Limb (tissue), 2 donors: ENCODE data around the gene NCAPD2.

ENCODE experiments used
- DNase-seq, 2 donors: peaks; one replicate each; pipeline ENCODE4 v3.0.0-alpha.2; 2016; ENCODE audit errors: extremely low spot score in 2 of 2

Gene NCAPD2, protein sequence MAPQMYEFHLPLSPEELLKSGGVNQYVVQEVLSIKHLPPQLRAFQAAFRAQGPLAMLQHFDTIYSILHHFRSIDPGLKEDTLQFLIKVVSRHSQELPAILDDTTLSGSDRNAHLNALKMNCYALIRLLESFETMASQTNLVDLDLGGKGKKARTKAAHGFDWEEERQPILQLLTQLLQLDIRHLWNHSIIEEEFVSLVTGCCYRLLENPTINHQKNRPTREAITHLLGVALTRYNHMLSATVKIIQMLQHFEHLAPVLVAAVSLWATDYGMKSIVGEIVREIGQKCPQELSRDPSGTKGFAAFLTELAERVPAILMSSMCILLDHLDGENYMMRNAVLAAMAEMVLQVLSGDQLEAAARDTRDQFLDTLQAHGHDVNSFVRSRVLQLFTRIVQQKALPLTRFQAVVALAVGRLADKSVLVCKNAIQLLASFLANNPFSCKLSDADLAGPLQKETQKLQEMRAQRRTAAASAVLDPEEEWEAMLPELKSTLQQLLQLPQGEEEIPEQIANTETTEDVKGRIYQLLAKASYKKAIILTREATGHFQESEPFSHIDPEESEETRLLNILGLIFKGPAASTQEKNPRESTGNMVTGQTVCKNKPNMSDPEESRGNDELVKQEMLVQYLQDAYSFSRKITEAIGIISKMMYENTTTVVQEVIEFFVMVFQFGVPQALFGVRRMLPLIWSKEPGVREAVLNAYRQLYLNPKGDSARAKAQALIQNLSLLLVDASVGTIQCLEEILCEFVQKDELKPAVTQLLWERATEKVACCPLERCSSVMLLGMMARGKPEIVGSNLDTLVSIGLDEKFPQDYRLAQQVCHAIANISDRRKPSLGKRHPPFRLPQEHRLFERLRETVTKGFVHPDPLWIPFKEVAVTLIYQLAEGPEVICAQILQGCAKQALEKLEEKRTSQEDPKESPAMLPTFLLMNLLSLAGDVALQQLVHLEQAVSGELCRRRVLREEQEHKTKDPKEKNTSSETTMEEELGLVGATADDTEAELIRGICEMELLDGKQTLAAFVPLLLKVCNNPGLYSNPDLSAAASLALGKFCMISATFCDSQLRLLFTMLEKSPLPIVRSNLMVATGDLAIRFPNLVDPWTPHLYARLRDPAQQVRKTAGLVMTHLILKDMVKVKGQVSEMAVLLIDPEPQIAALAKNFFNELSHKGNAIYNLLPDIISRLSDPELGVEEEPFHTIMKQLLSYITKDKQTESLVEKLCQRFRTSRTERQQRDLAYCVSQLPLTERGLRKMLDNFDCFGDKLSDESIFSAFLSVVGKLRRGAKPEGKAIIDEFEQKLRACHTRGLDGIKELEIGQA (N-terminal part only)

DNA sequence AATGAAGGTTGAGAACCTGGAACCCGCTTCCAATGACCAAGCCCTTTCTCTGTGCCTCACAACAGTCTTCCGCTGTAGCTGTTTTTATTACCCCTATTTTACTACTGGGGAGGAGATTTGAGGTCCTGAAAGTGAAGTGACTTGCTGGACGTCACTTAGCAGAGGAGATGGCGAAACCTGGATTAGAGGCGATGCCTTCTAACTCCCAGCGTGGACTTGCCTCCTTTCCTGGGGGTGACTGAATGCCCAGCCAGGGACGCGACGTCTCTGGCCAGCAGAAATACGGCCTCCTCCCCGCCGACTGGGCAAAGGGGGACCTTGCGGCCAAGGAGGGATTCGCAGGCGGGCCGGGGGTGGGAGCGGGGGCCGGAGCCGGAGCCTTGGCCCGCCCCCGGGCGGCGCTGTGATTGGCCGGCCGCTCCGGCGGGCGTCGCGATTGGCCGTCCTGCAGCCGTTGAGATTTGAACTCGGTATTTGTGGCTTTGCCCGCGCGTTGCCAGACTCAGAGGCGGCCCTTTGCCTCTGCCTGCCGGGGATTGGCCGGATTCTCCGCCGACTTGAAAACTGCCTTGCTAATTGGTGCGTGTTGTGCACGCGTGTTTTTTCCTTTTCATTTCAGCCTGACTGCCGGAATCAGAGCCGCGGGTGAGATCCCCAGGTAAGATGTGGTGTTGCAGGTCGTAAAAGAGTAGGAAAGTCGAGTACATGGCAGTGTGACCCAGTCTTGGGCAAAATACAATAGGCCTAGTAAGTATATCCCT is at the start of gene NCAPD2:
Gene NCAPD2 (plus strand): TSS at position 606 of the 761 bp plus-strand sequence. CDS start 997 bp downstream, outside the sequence.
- peak; percentile 94 to 98 for DNase-seq

DNA sequence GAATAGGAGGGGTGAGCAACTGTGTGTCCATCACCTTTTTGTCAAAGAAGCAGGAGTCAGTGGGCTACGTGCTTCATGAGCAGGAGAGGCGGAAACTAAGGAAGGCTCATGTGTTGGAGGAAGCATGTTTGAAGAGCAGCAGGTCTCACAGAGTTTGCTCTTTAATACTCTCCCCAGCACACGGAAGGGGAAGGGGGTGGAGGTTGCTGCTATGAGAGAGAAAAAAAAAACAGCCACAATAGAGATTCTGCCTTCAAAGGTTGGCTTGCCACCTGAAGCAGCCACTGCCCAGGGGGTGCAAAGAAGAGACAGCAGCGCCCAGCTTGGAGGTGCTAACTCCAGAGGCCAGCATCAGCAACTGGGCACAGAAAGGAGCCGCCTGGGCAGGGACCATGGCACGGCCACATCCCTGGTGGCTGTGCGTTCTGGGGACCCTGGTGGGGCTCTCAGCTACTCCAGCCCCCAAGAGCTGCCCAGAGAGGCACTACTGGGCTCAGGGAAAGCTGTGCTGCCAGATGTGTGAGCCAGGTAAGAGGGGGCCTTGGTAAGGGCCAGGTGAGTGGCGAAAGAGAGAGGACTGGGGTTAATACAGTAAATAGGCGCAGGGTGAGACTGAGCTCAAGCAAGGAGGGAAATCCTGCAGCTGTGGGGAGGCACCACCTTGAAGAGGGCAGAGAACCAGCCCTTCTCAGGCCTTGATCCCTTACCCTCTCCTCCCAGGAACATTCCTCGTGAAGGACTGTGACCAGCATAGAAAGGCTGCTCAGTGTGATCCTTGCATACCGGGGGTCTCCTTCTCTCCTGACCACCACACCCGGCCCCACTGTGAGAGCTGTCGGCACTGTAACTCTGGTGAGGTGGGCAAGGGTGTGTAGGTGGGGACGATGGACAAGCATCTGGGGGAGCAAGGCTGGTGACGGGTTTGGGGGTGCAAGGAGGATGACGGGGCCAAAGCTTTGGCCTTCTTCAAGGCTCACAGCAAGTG is 48.9 kb upstream of the NCAPD2 start, which contains the start of gene CD27:
Gene CD27 (plus strand): TSS at position 252 of the 985 bp plus-strand sequence. CDS start 141 bp downstream, at position 393.
- no peak for DNase-seq

DNA sequence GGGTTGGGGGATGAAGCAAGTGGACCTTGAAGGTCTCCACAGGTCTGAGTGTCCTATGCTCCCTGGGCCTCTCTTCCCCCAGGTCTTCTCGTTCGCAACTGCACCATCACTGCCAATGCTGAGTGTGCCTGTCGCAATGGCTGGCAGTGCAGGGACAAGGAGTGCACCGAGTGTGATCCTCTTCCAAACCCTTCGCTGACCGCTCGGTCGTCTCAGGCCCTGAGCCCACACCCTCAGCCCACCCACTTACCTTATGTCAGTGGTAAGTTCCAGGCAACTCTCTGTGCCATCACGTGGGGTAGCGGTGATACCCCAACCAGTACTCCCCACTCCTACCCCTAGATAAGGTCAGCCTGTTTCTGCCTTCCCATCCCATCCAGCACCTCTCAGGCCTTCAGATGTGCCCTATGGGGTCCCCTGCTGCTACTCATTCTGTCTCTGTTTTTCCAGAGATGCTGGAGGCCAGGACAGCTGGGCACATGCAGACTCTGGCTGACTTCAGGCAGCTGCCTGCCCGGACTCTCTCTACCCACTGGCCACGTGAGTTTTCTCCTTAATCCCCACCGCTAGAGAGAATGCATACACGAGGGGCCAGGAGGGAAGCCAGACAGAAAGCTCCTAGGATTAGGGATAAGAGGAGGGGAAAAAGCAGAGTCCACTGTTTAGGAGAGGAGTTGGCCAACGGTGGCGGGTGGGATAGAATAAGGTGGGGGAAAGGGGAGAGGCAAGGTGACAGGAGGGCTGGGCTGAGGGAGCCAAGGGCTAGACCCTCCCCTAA is 43.6 kb upstream of the NCAPD2 start:
- no peak for DNase-seq

DNA sequence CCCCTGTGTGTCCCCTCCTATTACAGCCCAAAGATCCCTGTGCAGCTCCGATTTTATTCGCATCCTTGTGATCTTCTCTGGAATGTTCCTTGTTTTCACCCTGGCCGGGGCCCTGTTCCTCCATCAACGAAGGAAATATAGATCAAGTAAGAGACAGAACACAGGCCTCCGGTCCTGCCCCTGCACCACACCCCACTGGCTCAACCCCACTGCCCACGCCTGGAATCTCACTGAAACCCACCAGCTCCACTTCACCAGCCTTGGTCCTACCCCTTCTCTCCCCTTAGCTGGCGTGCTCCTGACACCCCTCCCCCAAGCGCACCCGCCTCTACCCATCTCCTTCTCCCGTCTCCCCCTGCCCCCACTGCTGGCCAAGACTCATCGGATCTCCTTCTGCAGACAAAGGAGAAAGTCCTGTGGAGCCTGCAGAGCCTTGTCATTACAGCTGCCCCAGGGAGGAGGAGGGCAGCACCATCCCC is 43.0 kb upstream of the NCAPD2 start:
- DNase-seq = no peak

DNA sequence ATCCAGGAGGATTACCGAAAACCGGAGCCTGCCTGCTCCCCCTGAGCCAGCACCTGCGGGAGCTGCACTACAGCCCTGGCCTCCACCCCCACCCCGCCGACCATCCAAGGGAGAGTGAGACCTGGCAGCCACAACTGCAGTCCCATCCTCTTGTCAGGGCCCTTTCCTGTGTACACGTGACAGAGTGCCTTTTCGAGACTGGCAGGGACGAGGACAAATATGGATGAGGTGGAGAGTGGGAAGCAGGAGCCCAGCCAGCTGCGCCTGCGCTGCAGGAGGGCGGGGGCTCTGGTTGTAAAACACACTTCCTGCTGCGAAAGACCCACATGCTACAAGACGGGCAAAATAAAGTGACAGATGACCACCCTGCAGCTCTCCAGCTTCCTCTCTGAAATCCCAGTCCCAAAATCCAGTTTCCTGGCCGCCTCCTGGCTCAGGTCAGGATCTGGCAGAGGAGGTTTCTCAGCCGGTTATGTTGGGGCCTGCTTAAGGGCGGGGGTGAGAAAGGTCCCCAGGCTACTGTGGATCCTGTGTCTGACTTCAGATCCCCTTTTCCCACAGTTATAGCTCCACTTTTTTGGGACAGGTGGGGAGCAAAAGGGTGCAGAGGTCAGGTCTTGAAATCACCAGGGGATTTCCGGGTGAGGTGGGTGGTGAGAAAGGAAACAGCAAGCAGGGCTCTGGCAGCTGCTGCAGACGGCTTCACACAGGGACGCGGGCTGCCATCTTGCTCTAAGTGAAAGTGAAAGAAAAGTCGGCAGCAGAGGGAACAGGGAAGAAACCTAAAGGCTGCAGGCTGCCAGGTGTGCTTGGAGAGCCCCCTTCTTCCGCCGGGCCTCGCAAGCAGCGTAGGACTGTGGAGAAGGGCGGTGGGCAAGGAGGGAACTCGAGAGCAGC is 42.3 kb upstream of the NCAPD2 start, which contains the start of gene TAPBPL:
Gene TAPBPL (plus strand): TSS at position 695 of the 897 bp plus-strand sequence. CDS start 207 bp downstream, outside the sequence.
- DNase-seq = peak; percentile 87 to 88

DNA sequence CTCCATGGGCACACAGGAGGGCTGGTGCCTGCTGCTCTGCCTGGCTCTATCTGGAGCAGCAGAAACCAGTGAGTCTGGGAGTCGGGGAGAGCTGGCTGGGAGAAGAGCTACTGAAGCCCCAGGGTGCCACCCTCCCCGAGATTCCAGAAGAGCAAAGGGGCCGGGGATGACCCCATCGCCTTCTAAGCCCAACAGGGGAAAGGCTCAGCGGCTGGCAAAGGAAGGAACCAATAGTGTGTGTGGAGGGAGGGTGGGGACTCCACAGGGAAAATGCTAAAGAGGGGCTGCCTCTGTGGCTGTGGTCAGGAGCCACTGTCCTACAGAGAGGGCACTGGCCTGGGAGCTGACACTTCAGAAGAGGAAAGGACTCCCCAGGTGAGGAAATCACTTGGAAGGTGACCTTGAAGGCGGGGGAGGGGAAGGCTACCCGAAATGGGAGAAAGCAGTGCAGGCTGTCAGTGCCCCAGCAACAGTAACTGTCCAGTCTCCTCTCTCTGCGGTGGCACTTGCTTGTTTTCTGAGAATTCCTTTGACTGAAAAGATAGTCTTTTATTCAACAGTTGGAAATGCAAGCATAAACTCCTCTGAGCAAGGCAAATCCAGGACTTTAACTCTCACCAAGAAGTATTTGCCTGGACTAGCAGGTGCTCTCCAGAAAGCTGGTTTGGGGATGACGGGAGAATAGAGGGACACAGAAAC is 41.5 kb upstream of the NCAPD2 start:
- DNase-seq = no peak

DNA sequence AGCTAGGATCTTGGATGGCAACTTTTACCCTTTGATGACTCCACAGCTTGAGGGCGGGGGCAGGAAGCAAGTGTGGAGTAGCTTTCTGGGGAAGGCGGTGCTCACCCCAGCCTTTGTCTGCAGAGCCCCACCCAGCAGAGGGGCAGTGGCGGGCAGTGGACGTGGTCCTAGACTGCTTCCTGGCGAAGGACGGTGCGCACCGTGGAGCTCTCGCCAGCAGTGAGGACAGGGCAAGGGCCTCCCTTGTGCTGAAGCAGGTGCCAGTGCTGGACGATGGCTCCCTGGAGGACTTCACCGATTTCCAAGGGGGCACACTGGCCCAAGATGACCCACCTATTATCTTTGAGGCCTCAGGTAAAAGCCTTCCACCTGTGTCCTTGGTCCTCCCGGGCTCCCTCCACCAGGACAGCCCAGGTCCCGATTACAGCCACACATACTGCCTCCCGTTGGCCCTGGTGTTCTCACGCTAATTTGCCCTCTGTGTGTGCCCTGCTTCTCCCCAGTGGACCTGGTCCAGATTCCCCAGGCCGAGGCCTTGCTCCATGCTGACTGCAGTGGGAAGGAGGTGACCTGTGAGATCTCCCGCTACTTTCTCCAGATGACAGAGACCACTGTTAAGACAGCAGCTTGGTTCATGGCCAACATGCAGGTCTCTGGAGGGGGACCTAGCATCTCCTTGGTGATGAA is 40.8 kb upstream of the NCAPD2 start:
- no peak for DNase-seq

DNA sequence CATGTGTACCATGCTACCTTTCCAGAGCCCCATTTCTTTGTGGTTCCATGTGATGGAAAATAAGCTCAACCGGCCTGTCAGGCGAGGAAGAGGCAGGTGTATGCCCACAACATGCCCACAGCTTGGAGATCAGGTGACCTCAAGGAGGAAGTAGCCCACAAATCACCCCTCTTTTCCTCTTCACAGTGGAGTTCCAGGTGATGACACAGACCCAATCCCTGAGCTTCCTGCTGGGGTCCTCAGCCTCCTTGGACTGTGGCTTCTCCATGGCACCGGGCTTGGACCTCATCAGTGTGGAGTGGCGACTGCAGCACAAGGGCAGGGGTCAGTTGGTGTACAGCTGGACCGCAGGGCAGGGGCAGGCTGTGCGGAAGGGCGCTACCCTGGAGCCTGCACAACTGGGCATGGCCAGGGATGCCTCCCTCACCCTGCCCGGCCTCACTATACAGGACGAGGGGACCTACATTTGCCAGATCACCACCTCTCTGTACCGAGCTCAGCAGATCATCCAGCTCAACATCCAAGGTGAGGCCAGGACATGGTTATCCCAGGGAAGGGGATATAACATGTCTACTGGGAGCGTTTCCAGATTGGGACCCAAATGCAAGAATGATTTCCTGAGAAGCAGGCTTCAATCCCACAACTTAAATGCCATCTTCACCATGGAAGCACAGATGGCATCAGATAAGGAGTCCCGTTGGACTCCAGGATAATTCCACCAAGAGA is 36.5 kb upstream of the NCAPD2 start:
- no peak for DNase-seq

DNA sequence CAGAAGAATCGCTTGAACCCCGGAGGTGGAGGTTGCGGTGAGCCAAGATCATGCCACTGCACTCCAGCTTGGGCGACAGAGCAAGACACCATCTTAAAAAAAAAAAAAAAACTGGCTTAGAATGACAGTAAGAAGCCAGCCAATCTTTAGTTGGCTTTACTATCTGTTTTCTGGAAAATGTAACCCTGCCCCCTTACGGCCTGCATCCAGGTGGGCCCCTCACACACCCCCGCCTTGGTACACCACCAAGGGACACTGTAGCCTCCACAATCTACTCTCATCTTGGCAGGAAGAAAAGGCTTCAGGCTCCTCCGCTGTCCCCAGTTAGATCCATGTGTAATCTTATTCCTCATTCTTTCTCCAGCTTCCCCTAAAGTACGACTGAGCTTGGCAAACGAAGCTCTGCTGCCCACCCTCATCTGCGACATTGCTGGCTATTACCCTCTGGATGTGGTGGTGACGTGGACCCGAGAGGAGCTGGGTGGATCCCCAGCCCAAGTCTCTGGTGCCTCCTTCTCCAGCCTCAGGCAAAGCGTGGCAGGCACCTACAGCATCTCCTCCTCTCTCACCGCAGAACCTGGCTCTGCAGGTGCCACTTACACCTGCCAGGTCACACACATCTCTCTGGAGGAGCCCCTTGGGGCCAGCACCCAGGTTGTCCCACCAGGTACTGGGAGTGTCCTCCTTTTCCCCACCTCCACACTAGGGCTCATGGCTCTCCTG is 35.5 kb upstream of the NCAPD2 start:
- no peak for DNase-seq

DNA sequence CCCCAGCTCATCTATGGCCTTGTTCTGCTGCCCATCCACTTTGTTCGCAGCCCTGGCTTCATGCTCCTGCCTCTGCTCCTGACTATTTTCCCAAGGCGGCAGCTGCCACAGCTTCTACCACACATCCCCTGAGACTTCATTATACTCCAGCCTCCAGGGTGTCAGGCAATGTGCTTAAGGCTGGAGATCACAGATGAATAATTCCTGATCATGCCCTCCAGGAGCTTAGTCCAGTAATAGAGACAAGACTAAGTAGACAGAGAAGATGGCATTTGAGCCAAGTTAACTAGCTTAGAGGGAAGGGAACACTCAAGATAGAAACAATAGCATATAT is 34.9 kb upstream of the NCAPD2 start:
- no peak for DNase-seq

DNA sequence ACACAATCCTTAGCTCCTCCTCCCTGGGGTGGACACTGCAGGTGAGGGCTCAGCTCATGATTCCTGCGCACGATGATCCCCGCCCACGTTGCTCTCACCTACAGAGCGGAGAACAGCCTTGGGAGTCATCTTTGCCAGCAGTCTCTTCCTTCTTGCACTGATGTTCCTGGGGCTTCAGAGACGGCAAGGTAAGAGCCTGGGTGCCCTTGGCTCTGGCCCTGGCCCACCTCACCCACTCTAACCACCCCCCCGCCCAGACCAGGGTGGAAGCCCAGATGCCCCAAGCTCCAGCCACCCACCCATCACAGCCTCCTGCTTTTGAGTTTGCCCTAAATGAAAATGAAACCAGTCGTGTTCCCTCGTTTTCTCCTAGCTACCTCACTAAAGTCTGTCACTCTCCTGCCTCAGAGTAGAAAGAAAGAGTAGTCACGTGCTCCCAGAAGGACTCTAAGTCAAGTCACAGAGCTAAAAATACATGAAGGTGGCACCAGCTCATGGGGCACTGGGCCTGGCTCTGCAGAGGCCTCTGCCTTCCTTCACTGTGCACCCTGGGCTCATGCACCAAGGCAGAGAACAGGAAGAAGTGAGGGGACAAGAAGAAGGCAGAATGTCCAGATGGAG is 33.0 kb upstream of the NCAPD2 start:
- no peak for DNase-seq

DNA sequence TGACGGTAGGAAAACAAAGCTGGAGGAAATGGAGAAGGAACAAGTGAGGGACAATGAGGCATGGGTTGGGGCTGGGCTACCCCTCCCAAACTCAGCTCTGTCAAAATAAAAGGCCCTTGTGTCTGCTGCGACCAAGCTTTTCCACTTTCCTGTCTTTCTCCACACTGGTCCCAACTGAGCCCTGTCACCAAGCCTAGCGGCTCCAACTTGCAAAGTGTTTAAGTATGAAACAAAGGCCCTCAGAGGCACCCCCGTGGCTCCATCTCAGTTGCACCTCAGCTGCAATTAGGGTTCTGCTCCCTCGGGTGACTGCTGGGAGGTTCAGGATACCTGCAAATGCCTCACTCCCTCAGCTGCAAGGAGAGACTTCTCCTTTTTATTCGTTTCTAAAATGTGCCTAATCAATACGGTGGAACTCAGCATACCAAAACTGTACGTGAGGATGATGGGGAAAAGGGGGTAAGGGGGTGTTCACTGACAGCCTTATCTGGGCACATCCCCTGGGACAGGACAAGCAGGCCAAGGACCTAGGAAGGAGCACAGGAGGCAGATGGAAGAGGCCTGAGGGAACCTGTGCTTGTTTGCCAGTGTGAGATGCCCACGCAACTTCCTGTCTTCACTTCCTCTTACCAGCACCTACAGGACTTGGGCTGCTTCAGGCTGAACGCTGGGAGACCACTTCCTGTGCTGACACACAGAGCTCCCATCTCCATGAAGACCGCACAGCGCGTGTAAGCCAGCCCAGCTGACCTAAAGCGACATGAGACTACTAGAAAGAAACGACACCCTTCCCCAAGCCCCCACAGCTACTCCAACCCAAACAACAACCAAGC is 32.3 kb upstream of the NCAPD2 start:
- DNase-seq = no peak

DNA sequence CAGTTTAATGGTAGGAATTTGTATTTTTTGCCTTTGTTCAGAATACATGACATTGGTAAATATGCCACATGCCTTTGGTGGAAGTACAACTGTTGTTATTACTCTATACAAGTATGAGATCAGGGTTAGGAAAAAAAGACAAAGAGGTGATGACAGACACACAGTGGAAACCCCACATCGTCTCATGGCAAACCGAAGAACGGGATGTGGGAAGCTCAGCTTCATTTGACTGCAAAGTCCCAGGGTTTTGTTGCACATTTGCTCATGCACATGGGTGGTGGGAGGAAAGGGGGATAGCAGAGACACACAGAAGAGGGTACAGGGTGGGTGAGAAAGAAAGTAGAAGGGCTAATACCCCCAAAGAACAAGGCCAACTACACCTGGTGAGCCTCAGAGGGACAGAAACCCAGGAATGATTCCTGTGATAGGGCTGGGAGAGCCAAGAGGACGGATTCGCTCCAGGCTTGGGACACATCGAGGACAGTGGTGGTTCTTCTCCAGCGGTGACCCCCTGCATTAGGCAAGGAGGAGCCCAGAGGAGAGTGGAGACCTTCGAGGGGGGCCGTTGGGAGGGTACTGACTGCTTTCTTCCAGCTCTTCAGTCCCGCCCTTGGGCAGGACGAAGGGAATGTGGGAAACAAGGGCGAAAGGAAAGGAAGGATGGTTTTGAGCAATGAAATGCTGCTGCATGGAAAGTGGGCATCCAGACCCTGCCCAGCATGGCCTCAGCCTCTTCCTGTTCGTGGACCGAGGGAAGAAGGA is 31.5 kb upstream of the NCAPD2 start:
- DNase-seq = no peak
